ENCODE results near the gene RHBDL1. TPM values are rescaled to one million over a fixed set of nuclear protein-coding genes. Genes with fewer than 3 reads are reported as not detected.

The RHBDL1 gene
- total and polyA plus RNA-seq, 9 of the 15 experiments (the other 6 are each of a cell fraction or from before 2014, with no cell fraction given): 0.03 to 5.6 (median 1.3) TPM; not detected in 1

DNA sequence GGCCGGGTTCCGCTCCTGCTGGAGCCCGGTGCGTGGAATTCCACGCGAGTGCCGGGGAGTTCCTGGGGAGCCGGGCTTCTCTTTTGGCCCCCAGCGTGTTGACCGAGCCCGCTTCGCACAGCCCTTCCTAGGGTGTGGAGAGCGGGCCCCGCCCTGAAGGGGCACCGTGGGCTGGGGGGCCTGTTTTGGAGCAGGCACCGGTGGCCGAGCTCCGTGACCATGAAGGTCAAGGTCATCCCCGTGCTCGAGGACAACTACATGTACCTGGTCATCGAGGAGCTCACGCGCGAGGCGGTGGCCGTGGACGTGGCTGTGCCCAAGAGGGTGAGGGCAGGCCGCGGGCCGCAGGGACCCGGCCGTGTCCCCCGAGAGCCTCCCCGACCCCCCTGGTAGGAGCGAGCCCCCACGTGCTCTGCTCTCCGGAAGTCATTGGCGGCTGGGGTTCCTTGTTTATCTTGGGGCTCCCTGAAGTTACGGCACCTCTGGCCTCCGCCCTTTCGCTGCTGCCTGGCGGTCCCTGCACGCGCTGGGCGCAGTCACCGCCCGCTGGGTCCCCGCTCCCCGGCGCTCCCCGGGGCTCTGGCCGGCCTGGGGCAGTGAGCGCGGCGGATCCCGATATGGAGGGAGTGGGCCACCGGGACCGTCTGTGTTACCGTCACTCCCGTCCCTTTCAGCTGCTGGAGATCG is 52.0 kb downstream of the RHBDL1 start (continued):
- TF ChIP-seq, protein P1, sequence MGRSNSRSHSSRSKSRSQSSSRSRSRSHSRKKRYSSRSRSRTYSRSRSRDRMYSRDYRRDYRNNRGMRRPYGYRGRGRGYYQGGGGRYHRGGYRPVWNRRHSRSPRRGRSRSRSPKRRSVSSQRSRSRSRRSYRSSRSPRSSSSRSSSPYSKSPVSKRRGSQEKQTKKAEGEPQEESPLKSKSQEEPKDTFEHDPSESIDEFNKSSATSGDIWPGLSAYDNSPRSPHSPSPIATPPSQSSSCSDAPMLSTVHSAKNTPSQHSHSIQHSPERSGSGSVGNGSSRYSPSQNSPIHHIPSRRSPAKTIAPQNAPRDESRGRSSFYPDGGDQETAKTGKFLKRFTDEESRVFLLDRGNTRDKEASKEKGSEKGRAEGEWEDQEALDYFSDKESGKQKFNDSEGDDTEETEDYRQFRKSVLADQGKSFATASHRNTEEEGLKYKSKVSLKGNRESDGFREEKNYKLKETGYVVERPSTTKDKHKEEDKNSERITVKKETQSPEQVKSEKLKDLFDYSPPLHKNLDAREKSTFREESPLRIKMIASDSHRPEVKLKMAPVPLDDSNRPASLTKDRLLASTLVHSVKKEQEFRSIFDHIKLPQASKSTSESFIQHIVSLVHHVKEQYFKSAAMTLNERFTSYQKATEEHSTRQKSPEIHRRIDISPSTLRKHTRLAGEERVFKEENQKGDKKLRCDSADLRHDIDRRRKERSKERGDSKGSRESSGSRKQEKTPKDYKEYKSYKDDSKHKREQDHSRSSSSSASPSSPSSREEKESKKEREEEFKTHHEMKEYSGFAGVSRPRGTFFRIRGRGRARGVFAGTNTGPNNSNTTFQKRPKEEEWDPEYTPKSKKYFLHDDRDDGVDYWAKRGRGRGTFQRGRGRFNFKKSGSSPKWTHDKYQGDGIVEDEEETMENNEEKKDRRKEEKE (IDR thresholded peaks at IDR 0.05; ENCODE audit: borderline replicate concordance in 1 of 2, control insufficient read depth in 1 of 2, low read depth in 2 of 2, low read length in 1 of 2): no peak
- TF ChIP-seq THAP12 (CRISPR knock-in tag; IDR thresholded peaks at IDR 0.05) (0 out of 2 replicates have a peak, but pooled peaks have one; percentile 24), ZNF398 (CRISPR knock-in tag; IDR thresholded peaks at IDR 0.05) (no peak), ZFX (CRISPR knock-in tag; IDR thresholded peaks at IDR 0.05) (peak; percentile 50), THRAP3 (IDR thresholded peaks at IDR 0.05; ENCODE audit: borderline replicate concordance) (no peak), EZH2 (IDR thresholded peaks at IDR 0.05; ENCODE audit: borderline replicate concordance, low read depth, low read length) (no peak), HMBOX1 (IDR thresholded peaks at IDR 0.05) (no peak), RBM22 (IDR thresholded peaks at IDR 0.05; ENCODE audit: low read depth, low read length, poor library complexity, severe bottlenecking) (peak; percentile 78), NEUROD1 (IDR thresholded peaks at IDR 0.05; ENCODE audit: borderline replicate concordance, low read depth, low read length, partially characterized antibody) (no peak), ZNF217 (CRISPR knock-in tag; IDR thresholded peaks at IDR 0.05) (no peak), HNRNPL (IDR thresholded peaks at IDR 0.05; ENCODE audit: low read depth, low read length) (peak; percentile 81), ZNF76 (CRISPR knock-in tag; IDR thresholded peaks at IDR 0.05; ENCODE audit: borderline replicate concordance) (no peak), JUND (IDR thresholded peaks at IDR 0.05; ENCODE audit: borderline replicate concordance, low read depth, low read length) (no peak), JUND (tag; IDR thresholded peaks at IDR 0.05; ENCODE audit: borderline replicate concordance, low read depth, low read length) (no peak), HLTF (IDR thresholded peaks at IDR 0.05) (0 out of 2 replicates have a peak, but pooled peaks have one; percentile 35), PML (IDR thresholded peaks at IDR 0.05; ENCODE audit: low read length) (no peak)
- TF ChIP-seq, protein P2, sequence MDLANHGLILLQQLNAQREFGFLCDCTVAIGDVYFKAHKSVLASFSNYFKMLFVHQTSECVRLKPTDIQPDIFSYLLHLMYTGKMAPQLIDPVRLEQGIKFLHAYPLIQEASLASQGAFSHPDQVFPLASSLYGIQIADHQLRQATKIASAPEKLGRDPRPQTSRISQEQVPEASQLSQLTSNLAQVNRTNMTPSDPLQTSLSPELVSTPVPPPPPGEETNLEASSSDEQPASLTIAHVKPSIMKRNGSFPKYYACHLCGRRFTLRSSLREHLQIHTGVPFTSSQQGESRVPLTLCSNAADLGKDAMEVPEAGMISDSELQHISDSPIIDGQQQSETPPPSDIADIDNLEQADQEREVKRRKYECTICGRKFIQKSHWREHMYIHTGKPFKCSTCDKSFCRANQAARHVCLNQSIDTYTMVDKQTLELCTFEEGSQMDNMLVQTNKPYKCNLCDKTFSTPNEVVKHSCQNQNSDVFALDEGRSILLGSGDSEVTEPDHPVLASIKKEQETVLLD (IDR thresholded peaks at IDR 0.05): peak; percentile 88

Measured in K562 (cell line).